Anterior cingulate cortex (tissue), 58 donors: ENCODE measurements around the gene CHI3L1.
"Not testable (repeated sequence)": the region's sequence is repeated elsewhere in the genome, so short reads cannot be mapped to it uniquely, and the experiment has no call there.

Experiments used
- DNase-seq, 58 donors: peaks; one replicate each; lab custom pipeline; 2025; lab: John Stamatoyannopoulos, UW

CHI3L1 gene

DNA sequence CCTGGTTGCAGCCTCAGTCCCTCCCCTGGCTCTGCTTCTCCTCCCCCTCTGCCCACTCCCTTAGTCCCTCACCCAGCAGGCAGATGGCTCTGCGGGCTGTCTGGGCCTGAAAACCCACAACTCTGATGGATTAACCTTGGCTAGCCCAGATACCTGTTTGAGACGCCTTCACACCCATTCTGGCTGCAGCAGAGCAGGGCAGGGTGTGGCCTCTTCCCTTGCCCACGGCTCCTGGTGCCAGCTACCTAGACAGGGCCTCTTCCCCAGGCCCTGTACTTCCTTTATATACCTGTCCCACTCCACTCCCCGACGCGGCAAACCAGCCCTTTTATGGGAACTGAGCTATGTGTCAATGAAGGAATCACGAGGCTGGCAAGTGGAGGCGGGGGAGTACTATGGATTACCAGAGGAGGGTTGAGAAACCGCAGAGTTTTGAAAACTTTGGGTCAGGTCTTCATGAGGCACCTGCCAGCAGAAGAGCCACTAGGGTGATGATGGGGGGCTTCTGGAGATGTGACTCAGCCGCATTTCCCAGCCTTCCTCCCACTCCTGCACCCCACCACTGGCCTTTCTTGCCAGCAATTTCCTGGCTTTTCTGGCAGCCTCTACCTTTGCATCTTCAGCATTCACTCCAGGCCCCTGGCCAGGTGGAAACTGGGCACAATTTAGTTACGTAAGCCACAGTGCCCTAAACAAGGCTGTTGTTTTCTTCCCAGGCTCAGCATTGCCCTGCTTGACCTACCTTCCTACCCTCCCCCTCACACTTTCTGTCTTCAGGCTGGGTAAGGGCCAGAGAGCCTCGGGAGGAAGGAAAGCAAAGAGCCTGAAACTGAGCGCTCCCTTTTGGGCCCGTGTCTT, at the start of gene CHI3L1:
TSS of gene CHI3L1 (minus strand) at position 259 of the 858 bp plus-strand sequence. CDS start at position 178, 81 bp downstream.
- DNase-seq = peak in 41 of 58 donors; percentile 17 to 82 (median 52)

- DNase-seq = not testable (repeated sequence)
Measured at GRCh38 chr1:203234901-203235300, 48.4 kb upstream of the CHI3L1 start.

- DNase-seq = no peak
Measured at GRCh38 chr1:203229471-203230135, 43.1 kb upstream of the CHI3L1 start, which contains the start of gene CHIT1. Gene CHIT1, minus strand, starts transcription at chr1:203229673. Its CDS starts 37 bp downstream, at chr1:203229636.

GRCh38 chr1:203228670-203229069, 42.2 kb upstream of the CHI3L1 start:
- DNase-seq = no peak

DNA sequence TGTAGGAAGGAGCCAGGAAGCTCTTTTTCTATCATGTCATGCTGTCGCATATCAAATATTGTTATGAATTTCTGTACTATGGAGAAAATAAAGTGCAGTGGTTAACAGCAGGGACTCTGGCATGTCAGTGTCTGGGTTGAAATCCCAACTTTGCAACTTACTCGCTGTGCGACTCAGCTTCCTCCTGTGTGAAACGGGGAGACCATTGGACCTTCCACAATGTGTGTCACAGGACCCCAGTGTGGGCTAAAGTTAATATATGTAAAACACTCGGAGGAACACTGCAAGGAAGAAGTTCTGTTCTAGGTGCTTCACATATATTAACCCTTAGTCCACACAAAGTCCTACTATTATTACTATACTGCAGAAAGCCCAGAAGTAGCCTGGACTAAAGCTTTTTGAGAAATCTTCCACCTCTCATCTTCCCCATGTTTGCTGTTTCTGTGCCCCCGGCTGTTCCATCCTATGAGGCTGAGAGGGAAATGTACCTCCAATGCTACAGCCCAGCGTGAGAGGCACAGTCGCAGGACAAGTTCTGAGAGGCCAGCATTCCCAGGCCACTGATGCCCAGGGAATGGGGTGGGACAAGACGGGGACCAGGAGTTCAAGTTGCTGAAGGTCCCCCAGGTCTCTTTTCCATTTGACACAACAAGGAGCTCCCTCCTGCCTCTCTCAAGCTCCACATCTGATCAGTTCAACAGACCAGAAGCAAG, 41.0 kb upstream of the CHI3L1 start:
- no peak for DNase-seq

- DNase-seq = no peak
Measured at GRCh38 chr1:203225071-203225470, 38.6 kb upstream of the CHI3L1 start.

DNA sequence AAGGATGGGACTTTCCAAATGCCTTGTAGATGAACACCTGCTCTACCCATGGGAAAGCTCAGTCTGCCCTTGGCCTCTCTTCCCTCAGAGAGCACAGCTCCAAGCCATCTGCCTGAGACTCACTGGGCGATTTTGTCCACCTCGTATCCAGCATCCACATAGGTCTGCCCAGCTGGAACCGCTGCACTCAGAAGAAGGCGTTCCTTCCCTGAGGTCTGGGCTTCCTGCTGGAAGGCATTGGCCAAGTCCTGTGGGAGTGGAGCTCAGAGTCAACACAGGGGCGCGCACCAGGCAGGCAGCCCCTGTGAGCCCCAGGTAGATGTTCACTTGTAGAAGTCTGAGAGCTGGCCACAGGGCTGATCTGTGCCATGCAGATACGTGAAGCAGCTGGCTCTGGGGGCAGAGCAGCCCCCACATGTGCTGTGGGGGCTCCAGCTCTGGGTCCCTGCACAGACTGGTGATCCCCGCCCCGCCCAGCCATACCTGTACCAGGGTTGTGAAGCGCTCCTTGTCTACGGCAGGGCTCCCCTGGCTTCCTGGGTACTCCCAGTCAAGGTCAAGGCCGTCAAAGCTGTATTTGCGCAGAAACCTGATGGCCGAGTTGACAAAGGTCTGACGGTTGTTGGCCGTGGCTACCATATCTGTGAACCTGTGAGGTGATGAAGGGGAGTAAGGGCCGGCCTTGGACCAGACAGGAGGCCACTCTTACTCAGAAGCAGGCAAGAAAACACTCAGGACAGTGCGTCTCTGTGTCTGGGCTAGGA, 36.7 kb upstream of the CHI3L1 start:
- no peak for DNase-seq

DNA sequence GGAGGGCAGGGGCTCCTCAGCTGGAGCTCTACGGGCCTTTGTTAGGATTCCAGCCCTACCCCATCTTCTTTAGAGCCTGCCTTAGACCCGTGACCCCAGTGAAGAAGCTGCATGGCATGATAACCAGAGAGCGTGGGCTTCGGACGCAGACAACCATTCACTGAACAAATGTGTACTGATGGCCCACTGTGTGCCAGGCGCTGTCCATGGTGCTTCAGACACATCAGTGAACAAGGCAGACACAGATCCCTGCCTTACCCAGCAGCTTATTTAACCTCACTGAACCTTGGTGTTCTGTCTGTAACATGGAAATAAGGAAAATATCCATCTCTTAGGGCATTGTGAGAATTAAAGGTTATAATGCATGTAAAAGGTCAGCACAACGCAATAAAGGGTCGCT, 33.4 kb upstream of the CHI3L1 start:
- DNase-seq = no peak

- DNase-seq = no peak
Measured at GRCh38 chr1:203219171-203219570, 32.7 kb upstream of the CHI3L1 start.

DNA sequence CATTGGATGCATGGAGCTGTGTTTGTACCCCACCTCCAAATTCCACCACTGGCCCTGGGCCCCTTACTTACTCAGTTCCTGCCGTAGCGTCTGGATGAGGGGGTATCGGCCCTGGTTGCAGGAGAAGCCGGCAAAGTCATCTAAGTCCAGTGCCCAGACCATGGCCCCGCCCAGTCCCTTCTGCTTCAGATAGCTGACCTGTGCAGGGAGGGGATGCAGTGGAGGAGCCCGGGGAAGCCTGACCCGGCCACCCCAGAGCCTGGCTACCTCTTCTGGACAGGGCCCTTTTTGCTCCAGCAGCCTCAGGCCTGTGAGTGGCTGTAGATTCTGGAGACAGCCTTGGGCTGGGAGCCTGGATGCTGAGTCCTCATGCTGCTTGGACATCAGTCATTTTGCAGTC, 31.2 kb upstream of the CHI3L1 start:
- DNase-seq = no peak

GRCh38 chr1:203217139-203217655, 30.7 kb upstream of the CHI3L1 start:
- DNase-seq = no peak

GRCh38 chr1:203216274-203217138, 30.0 kb upstream of the CHI3L1 start:
- peak in 49 of 58 donors; percentile 12 to 78 (median 43) for DNase-seq

- no peak for DNase-seq
Measured at GRCh38 chr1:203215573-203215972, 29.1 kb upstream of the CHI3L1 start.

DNA sequence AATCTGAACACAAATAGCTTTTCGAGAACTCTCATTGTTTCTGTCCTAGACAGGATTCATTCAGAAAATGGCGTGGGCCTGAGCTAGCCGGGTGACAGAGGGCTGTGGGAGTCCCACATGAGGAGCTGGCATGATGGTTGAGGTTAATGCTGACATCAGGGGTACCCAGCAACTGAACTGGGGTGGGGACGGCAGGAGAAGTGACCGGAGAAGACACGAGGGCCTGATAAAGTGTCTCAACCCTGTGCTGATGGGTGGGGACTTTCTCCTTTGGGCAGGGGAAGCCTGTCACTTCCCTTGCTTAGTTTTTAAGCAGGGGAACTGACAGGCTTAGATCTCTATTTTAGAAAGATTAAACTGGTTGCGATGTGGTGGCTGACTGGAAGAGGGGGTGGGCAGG, 28.4 kb upstream of the CHI3L1 start:
- no peak for DNase-seq

- DNase-seq = no peak
Measured at GRCh38 chr1:203213126-203213525, 26.6 kb upstream of the CHI3L1 start.

DNA sequence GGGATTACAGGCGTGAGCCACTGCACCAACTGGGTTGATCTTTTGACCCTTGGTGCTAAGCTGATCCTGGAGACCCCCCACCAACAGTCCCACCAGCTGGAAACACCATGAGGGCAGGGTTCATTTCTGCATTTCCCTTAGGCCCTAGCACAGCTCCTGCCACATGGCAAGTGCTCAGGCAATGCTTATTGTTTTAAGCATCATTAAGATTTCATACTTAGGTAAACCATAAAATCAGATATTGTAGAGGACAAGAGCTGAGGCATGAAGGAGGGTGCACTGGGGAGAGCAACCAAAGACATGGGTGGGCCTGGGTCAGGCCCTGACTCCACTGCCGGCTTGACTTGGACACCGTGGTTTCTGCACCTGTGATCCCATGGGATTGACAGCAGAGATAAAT, 25.3 kb upstream of the CHI3L1 start:
- DNase-seq = no peak

DNA sequence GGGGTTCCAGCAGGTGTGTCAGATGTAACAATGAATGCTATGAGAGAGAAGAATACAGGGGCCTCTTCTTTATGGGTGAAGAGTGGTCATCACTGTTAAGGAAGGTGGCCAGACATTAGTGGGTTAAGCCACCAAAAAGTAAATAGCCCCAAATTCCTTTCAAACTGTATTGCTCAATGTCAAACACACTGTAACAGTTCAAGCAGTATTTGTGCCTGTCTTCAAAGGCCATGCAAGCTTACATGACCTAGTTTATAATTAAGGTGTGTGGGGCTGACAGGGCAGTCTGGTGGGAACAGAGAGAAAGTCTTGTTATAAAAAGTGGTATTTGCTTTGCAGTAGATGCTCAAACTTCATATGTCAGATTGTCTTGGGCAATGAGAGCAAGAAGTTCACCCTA, 24.5 kb upstream of the CHI3L1 start:
- DNase-seq = no peak

GRCh38 chr1:203210350-203210749, 23.8 kb upstream of the CHI3L1 start:
- DNase-seq = no peak

DNA sequence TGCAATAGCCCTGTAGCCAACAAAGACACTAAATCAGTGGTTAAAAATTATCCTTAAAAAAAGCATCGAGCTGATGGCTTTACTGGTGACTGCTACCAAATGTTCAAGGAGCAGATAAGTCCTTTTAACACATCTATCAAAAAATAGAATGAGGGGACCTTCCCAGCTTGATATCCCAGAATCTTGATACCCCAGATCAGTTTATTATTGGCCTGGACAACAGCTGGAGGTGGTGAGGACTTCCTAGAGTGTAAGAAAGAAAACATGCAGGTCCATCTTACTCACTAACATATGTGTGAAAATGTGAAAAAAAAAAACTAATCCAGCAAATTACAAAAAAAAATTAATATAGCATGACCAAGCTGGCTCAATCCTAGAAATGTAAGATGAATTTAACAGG, 21.7 kb upstream of the CHI3L1 start:
- DNase-seq = no peak
